HepG2 (cell line): ENCODE measurements around the gene SLC5A10. TPM values are rescaled to one million over a fixed set of nuclear protein-coding genes. Genes with fewer than 3 reads are reported as not detected.

Experiments
- ADNP ChIP-seq: sonication (generic); formaldehyde crosslinking; IDR thresholded peaks from 2 replicates; pipeline ENCODE4 v1.4.0; 2020; ENCODE audit warnings: missing genetic modification reagents
- BCL3 ChIP-seq: sonication (generic); formaldehyde crosslinking; IDR thresholded peaks from 2 replicates; pipeline ENCODE4 v1.5.1; 2020; ENCODE audit warnings: mild to moderate bottlenecking, missing genetic modification reagents, moderate library complexity
- GABPB1 ChIP-seq: IDR thresholded peaks from 2 replicates; pipeline ENCODE4 v1.6.1; 2016; ENCODE audit warnings: mild to moderate bottlenecking, missing genetic modification reagents, moderate library complexity, missing compliant biosample characterization
- IRF2 ChIP-seq: IDR thresholded peaks from 2 replicates; pipeline ENCODE4 v1.6.1; 2018; ENCODE audit warnings: missing genetic modification reagents, missing compliant biosample characterization
- MATR3 ChIP-seq: sonication (generic); formaldehyde crosslinking; IDR thresholded peaks from 2 replicates; pipeline ENCODE4 v1.4.0; 2020; ENCODE audit warnings: missing genetic modification reagents
- NFYC ChIP-seq: IDR thresholded peaks from 2 replicates; pipeline ENCODE4 v1.6.1; 2016; ENCODE audit warnings: missing genetic modification reagents, missing compliant biosample characterization
- NRL ChIP-seq: sonication (generic); formaldehyde crosslinking; IDR thresholded peaks from 2 replicates; pipeline ENCODE4 v1.5.0; 2020; ENCODE audit warnings: missing genetic modification reagents, mild to moderate bottlenecking, moderate library complexity, borderline replicate concordance
- PPARG ChIP-seq: conservative IDR thresholded peaks from 2 replicates; pipeline ENCODE4 v1.6.1; 2016; ENCODE audit warnings: missing biosample characterization, missing genetic modification reagents
- SP1 ChIP-seq, 2 experiments: fragments of 450-650 bp in 1 of 2; sonication (generic) in 1 of 2; formaldehyde crosslinking in 1 of 2; IDR thresholded peaks; 2 replicates each; pipeline versions ENCODE4 v1.4.0 to v1.6.1; 2016 to 2020; ENCODE audit warnings: missing genetic modification reagents in 1 of 2
- STAT5B ChIP-seq: sonication (generic); formaldehyde crosslinking; IDR thresholded peaks from 2 replicates; pipeline ENCODE4 v1.4.0; 2020; ENCODE audit warnings: missing genetic modification reagents
- YY1 ChIP-seq: IDR thresholded peaks from 2 replicates; pipeline ENCODE4 v1.6.1; 2011; ENCODE audit warnings: low read length, low read depth, moderate library complexity, mild to moderate bottlenecking; ENCODE audit not compliant: insufficient read depth, insufficient replicate concordance
- ZBTB38 ChIP-seq: sonication (generic); formaldehyde crosslinking; IDR thresholded peaks from 2 replicates; pipeline ENCODE4 v1.5.1; 2020; ENCODE audit warnings: mild to moderate bottlenecking, missing genetic modification reagents
- ZNF33A ChIP-seq: sonication (generic); formaldehyde crosslinking; IDR thresholded peaks from 2 replicates; pipeline ENCODE4 v1.5.1; 2020; ENCODE audit warnings: missing genetic modification reagents, mild to moderate bottlenecking, moderate library complexity, borderline replicate concordance
- ZNF597 ChIP-seq: sonication (generic); formaldehyde crosslinking; IDR thresholded peaks from 2 replicates; pipeline ENCODE4 v1.5.0; 2020; ENCODE audit warnings: missing genetic modification reagents
- ZNF772 ChIP-seq: sonication (generic); formaldehyde crosslinking; IDR thresholded peaks from 2 replicates; pipeline ENCODE4 v1.5.0; 2020; ENCODE audit warnings: mild to moderate bottlenecking, missing genetic modification reagents
- ZNF788 ChIP-seq: sonication (generic); formaldehyde crosslinking; IDR thresholded peaks from 2 replicates; pipeline ENCODE4 v1.5.0; 2020; ENCODE audit warnings: mild to moderate bottlenecking, missing genetic modification reagents, borderline replicate concordance
- polyA plus RNA-seq, 8 experiments: library from polyadenylated mRNA; depleted of rRNA in 3 of 8; stranded (reverse) in 7 of 8; unstranded in 1 of 8; fragments of >200 nt; fragmentation: Illumina TruSeq in 4 of 8; extraction: Trizol in 4 of 8; gene quantifications; 2 replicates each; pipeline versions ENCODE4 v1.2.1 to v1.2.3, GENCODE V29; 2011 to 2016; ENCODE audit warnings: low read depth in 4 of 8, missing spikeins in 1 of 8, mixed read lengths in 1 of 8; ENCODE audit not compliant: insufficient read depth in 1 of 8
- total RNA-seq, 5 experiments: library from RNA; depleted of rRNA; stranded (reverse); fragments of >200 nt; fragmentation: Illumina TruSeq; extraction: Trizol; gene quantifications; 2 replicates each; pipeline ENCODE4 v1.2.3, GENCODE V29; 2016; ENCODE audit warnings: low read depth in 1 of 5
- TF ChIP-seq, protein P1 (sequence below): sonication (generic); formaldehyde crosslinking; IDR thresholded peaks from 2 replicates; pipeline ENCODE4 v1.4.0; 2020; ENCODE audit warnings: missing genetic modification reagents, borderline replicate concordance
- TF ChIP-seq, protein P2 (sequence below): sonication (generic); formaldehyde crosslinking; IDR thresholded peaks from 2 replicates; pipeline ENCODE4 v1.4.0; 2020; ENCODE audit warnings: mild to moderate bottlenecking, missing genetic modification reagents

Gene SLC5A10
- total and polyA plus RNA-seq, 2 of the 13 experiments (the other 11 are each of a cell fraction or from before 2014, with no cell fraction given), result 0.05 TPM; not detected in 1

DNA sequence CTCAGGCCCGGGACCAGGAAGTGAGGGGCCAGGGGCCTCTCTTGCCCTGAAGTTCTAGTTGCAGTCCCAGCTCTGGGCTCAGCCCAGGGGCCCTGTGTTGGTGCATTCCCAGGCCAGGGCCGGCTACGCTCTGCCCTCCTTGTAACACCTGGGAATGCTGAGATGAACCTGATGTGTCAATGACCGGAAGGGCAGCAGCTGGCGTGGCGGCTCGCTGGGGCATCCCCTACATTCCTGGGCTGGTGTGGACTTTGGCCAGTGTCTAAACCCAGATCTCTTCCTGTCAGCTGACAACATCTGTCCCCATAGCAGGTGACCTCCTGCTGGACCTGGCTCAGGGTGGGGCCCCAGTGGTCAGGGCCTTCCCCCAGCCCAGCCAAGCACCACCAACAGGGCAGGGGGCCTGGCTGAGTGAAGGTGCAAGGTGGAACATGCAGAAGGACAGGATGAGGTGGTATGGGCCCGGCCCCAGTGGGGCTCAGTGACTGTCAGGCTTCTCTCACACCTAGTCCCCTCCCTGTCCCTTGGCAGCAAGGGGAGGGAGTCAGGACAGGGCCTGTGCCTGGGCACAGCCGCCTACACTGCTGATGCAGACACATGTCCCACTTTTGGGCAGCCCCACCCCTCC lies 36.7 kb downstream of the SLC5A10 start (continued):
- TF ChIP-seq, protein P1, sequence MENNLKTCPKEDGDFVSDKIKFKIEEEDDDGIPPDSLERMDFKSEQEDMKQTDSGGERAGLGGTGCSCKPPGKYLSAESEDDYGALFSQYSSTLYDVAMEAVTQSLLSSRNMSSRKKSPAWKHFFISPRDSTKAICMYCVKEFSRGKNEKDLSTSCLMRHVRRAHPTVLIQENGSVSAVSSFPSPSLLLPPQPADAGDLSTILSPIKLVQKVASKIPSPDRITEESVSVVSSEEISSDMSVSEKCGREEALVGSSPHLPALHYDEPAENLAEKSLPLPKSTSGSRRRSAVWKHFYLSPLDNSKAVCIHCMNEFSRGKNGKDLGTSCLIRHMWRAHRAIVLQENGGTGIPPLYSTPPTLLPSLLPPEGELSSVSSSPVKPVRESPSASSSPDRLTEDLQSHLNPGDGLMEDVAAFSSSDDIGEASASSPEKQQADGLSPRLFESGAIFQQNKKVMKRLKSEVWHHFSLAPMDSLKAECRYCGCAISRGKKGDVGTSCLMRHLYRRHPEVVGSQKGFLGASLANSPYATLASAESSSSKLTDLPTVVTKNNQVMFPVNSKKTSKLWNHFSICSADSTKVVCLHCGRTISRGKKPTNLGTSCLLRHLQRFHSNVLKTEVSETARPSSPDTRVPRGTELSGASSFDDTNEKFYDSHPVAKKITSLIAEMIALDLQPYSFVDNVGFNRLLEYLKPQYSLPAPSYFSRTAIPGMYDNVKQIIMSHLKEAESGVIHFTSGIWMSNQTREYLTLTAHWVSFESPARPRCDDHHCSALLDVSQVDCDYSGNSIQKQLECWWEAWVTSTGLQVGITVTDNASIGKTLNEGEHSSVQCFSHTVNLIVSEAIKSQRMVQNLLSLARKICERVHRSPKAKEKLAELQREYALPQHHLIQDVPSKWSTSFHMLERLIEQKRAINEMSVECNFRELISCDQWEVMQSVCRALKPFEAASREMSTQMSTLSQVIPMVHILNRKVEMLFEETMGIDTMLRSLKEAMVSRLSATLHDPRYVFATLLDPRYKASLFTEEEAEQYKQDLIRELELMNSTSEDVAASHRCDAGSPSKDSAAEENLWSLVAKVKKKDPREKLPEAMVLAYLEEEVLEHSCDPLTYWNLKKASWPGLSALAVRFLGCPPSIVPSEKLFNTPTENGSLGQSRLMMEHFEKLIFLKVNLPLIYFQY (CRISPR knock-in tag), result peak; percentile 93
- peak; percentile 98 for TF ChIP-seq IRF2
- peak; percentile 53; the same call in 1 of the 2 replicates for TF ChIP-seq NRL (CRISPR knock-in tag)
- no peak; the same call in 1 of the 2 replicates for TF ChIP-seq NFYC (CRISPR knock-in tag)
- peak; percentile 99 for TF ChIP-seq ZNF788 (CRISPR knock-in tag)
- peak; percentile 93 for TF ChIP-seq ZNF772 (CRISPR knock-in tag)
- TF ChIP-seq STAT5B (CRISPR knock-in tag), result peak; percentile 70; the same call in 1 of the 2 replicates
- TF ChIP-seq ZBTB38, result peak; percentile 98
- TF ChIP-seq ZNF33A (CRISPR knock-in tag), result no peak
- TF ChIP-seq PPARG, result peak; percentile 87
- no peak for TF ChIP-seq SP1 (IDR thresholded peaks at IDR 0.05)
- no peak; the same call in 1 of the 2 replicates for TF ChIP-seq SP1 (CRISPR knock-in tag; IDR thresholded peaks at IDR 0.05)
- no peak; the same call in 1 of the 2 replicates for TF ChIP-seq ADNP (CRISPR knock-in tag)
- TF ChIP-seq BCL3 (CRISPR knock-in tag), result peak; percentile 100
- peak; percentile 65 for TF ChIP-seq YY1
- TF ChIP-seq, protein P2, sequence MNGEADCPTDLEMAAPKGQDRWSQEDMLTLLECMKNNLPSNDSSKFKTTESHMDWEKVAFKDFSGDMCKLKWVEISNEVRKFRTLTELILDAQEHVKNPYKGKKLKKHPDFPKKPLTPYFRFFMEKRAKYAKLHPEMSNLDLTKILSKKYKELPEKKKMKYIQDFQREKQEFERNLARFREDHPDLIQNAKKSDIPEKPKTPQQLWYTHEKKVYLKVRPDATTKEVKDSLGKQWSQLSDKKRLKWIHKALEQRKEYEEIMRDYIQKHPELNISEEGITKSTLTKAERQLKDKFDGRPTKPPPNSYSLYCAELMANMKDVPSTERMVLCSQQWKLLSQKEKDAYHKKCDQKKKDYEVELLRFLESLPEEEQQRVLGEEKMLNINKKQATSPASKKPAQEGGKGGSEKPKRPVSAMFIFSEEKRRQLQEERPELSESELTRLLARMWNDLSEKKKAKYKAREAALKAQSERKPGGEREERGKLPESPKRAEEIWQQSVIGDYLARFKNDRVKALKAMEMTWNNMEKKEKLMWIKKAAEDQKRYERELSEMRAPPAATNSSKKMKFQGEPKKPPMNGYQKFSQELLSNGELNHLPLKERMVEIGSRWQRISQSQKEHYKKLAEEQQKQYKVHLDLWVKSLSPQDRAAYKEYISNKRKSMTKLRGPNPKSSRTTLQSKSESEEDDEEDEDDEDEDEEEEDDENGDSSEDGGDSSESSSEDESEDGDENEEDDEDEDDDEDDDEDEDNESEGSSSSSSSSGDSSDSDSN (CRISPR knock-in tag), result peak; percentile 87
- peak; percentile 93 for TF ChIP-seq GABPB1
- TF ChIP-seq MATR3, result no peak
- TF ChIP-seq ZNF597 (CRISPR knock-in tag), result no peak
